ENCODE measurements around the gene MAFF.

The MAFF gene

GRCh38 chr22:38259370-38259769, 57.6 kb downstream of the MAFF start:
- ATAC-seq (ENCODE audit: insufficient read depth, low read depth) (no peak), DNase-seq (no peak)
- peaks cover 13% of the 10 kb centered on the region; the same call in 1 of the 2 replicates for H3K79me2 ChIP-seq (ENCODE audit: insufficient read depth, low read length)
- no peaks in the 10 kb centered on the region for H3K9me3 ChIP-seq (ENCODE audit: insufficient read depth, low read length, severe bottlenecking)
- TF ChIP-seq CTCF (IDR thresholded peaks at IDR 0.05; ENCODE audit: borderline replicate concordance, extremely low read depth, low read length, poor library complexity, severe bottlenecking), result no peak
- no peak for TF ChIP-seq EZH2 (IDR thresholded peaks at IDR 0.05; ENCODE audit: borderline replicate concordance, low read depth, low read length, severe bottlenecking)
- no peaks in the 10 kb centered on the region for H3K36me3 ChIP-seq (ENCODE audit: insufficient read depth, low read length)
- no peak overlapping the region for H3K4me3 ChIP-seq (ENCODE audit: low read depth in 1 of 2, low read length in 2 of 2)
- no peak overlapping the region for H2AFZ ChIP-seq (ENCODE audit: low read depth, low read length)
- H3K9ac ChIP-seq (ENCODE audit: low read depth, low read length), result no peak overlapping the region
- H3K4me2 ChIP-seq (ENCODE audit: insufficient read depth, low read length), result no peak overlapping the region
- H3K4me1 ChIP-seq (ENCODE audit: insufficient read depth, low read length), result no peaks in the 10 kb centered on the region
- H4K20me1 ChIP-seq (ENCODE audit: insufficient read depth, low read length), result peaks cover 21% of the 10 kb centered on the region; the same call in 1 of the 2 replicates
- no peaks in the 10 kb centered on the region for H3K27me3 ChIP-seq (ENCODE audit: insufficient read depth, low read length, poor library complexity)
- no peak overlapping the region for H3K27ac ChIP-seq (ENCODE audit: low read length)

- Histone ChIP-seq H2AFZ (ENCODE audit: low read depth, low read length) (no peak overlapping the region), H4K20me1 (ENCODE audit: insufficient read depth, low read length) (peaks cover 29% of the 10 kb centered on the region; the same call in 1 of the 2 replicates), H3K4me1 (ENCODE audit: insufficient read depth, low read length) (no peaks in the 10 kb centered on the region), H3K9me3 (ENCODE audit: insufficient read depth, low read length, severe bottlenecking) (no peaks in the 10 kb centered on the region), H3K4me2 (ENCODE audit: insufficient read depth, low read length) (no peak overlapping the region), H3K79me2 (ENCODE audit: insufficient read depth, low read length) (peaks cover 19% of the 10 kb centered on the region; the same call in 1 of the 2 replicates), H3K9ac (ENCODE audit: low read depth, low read length) (no peak overlapping the region), H3K27me3 (ENCODE audit: insufficient read depth, low read length, poor library complexity) (no peaks in the 10 kb centered on the region), H3K27ac (ENCODE audit: low read length) (no peak overlapping the region), H3K36me3 (ENCODE audit: insufficient read depth, low read length) (no peaks in the 10 kb centered on the region), H3K4me3 (ENCODE audit: low read depth in 1 of 2, low read length in 2 of 2) (no peak overlapping the region)
- no peak for DNase-seq
- TF ChIP-seq CTCF (IDR thresholded peaks at IDR 0.05; ENCODE audit: borderline replicate concordance, extremely low read depth, low read length, poor library complexity, severe bottlenecking), result no peak
- no peak for TF ChIP-seq EZH2 (IDR thresholded peaks at IDR 0.05; ENCODE audit: borderline replicate concordance, low read depth, low read length, severe bottlenecking)
- no peak for ATAC-seq (ENCODE audit: insufficient read depth, low read depth)
These were observed 59.2 kb downstream of the MAFF start for GRCh38 chr22:38260761-38261681.

GRCh38 chr22:38262051-38262795, 60.4 kb downstream of the MAFF start:
- no peak overlapping the region for H3K27ac ChIP-seq (ENCODE audit: low read length)
- H3K4me1 ChIP-seq (ENCODE audit: insufficient read depth, low read length), result no peaks in the 10 kb centered on the region
- no peak overlapping the region for H2AFZ ChIP-seq (ENCODE audit: low read depth, low read length)
- no peak overlapping the region for H3K4me2 ChIP-seq (ENCODE audit: insufficient read depth, low read length)
- no peaks in the 10 kb centered on the region for H3K36me3 ChIP-seq (ENCODE audit: insufficient read depth, low read length)
- H3K79me2 ChIP-seq (ENCODE audit: insufficient read depth, low read length), result peaks cover 23% of the 10 kb centered on the region; the same call in 1 of the 2 replicates
- DNase-seq, result peak; percentile 28
- H3K27me3 ChIP-seq (ENCODE audit: insufficient read depth, low read length, poor library complexity), result no peaks in the 10 kb centered on the region
- H3K4me3 ChIP-seq (ENCODE audit: low read depth in 1 of 2, low read length in 2 of 2), result no peak overlapping the region
- ATAC-seq (ENCODE audit: insufficient read depth, low read depth), result peak; percentile 70; the same call in 2 of the 3 replicates
- no peak overlapping the region for H3K9ac ChIP-seq (ENCODE audit: low read depth, low read length)
- H4K20me1 ChIP-seq (ENCODE audit: insufficient read depth, low read length), result peaks cover 35% of the 10 kb centered on the region; the same call in 1 of the 2 replicates
- no peaks in the 10 kb centered on the region for H3K9me3 ChIP-seq (ENCODE audit: insufficient read depth, low read length, severe bottlenecking)
- peak; percentile 54 for TF ChIP-seq CTCF (IDR thresholded peaks at IDR 0.05; ENCODE audit: borderline replicate concordance, extremely low read depth, low read length, poor library complexity, severe bottlenecking)
- TF ChIP-seq EZH2 (IDR thresholded peaks at IDR 0.05; ENCODE audit: borderline replicate concordance, low read depth, low read length, severe bottlenecking), result no peak
